ENCODE measurements around the gene ACTRT2.
A peak's percentile ranks its signal among the peaks of the same experiment; 100 is the strongest.

ACTRT2 gene

DNA sequence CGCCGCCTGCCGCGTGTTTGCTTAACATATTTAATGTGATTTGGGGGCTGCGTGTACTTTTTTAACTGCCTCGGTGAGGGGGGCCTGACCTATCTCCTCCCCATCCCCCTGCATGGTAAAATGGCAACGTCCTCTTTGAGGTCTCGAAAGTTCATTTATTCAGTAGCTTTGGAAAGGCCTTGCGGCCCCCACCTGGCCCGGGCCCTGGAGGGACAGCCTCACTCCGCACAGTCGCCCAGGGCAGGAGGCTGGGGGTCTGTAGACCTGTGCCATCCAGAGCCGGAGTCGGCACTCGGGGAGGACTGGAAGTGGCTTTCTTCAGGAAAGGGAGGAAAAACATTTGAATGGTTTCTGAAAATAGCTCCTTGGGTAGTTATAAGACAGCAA, 38.0 kb upstream of the ACTRT2 start:
- no peak for DNase-seq

DNA sequence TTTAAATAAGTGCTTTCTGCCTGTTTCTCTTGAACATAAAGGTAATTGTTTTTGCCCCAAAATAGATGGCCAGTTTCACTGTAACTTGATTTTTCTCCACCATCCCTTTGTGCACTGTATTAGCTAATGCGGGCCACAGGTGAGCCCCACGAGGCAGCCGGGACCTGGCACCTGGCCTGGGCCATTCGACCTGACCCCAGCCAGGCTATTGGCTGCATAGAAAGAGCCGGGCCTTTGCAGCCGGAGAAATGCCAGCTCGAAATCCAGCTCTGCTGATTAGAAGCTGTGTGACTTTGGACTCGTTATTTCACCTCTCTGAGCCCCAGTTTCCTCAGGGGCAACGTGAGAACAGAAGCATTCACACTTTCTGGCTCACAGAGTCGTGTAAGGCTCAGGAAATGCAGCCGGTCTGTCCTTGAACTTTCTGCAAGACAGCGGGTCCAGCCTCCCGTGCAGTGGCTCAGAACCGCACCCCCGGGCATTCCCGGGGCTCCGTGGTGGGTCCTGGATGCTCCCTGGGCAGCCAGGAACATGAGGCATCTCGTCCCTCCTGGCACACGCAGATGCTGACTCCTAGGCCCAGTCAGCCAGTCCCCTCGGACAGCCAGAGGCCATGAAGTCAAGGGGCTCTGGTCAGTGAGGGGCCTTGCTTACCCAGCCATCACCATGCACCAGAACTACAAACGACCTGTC, 37.4 kb upstream of the ACTRT2 start:
- no peak for DNase-seq

- DNase-seq: peak in 2 of 58 donors; percentile 39 to 51
These were observed 36.7 kb upstream of the ACTRT2 start for GRCh38 chr1:2984399-2985061.

- DNase-seq: peak in 29 of 58 donors; percentile 15 to 78 (median 44)
These were observed 36.2 kb upstream of the ACTRT2 start for GRCh38 chr1:2985067-2985561.

DNA sequence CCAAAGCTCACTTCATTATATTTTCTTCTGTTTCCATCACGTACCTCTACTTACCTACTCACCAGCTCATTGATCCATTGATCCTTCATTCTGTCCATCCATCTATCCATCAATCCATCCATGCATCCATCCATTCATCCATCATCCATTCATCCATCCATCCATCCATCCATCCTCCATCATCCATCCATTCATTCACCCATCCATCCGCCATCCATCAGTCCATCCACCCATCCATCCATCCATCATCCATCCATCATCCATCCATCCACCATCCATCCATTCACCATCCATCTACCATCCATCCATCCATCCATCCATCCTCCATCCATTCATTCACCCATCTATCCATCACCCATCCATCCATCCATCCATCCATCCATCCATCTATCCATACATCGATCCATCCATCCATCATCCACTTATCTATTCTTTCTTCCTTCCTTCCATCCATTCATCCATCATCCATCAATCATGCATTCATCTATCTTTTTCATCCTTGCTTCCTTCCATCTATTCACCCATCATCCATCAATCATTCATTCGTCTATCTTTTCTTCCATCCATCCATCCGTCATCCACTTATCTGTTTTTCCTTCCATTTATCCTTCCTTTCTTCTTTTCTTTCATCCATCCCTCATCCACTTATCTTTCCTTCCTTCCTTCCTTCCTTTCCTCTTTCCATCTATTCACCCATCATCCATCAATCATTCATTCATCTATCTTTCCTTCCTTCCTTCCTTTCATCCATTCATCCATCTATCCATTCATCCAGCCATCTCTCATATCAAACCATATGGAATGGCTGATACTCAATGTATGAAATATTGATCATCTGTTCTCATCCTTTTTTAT, 35.3 kb upstream of the ACTRT2 start:
- no peak for DNase-seq

DNA sequence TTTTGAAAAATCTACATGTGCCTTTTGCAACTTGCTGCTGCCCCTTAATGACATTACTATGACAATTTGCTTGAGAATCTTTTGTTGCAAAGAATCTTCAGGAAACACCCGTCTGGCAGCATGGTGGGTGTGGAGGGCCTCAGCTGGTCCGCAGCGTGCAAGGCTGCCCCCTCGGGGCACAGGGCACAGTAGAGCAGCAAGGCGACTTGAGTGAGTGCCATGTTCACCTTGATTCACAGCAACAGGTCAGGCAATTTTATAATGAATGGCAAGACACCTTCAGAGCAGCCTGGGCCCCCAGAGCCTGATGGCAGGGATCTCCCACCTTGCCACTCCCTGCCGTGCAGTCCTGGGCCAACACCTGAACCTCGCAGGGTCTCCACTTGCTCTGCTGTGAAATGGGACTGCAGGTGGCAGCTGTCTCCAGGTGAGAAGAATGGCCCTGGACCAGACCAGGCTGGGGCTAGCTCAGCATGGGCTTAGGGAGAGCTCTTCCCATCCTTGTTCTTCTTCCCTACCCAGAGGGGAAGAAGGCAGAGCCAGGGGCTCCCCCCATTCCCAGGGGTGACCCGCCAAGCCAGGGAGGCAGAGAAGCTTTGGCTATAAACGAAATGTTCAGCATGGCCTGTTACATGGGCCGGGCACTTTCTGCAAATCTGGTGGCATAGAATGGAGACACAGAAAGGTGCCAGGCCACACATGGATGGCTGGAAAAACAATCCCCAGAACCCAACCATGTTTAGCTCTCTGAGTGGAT, 34.5 kb upstream of the ACTRT2 start:
- no peak for DNase-seq

- peak in 5 of 58 donors; percentile 32 to 37 (median 35) for DNase-seq
These were observed 33.5 kb upstream of the ACTRT2 start for GRCh38 chr1:2987773-2988172.

GRCh38 chr1:2988256-2988655, 33.0 kb upstream of the ACTRT2 start:
- peak in 15 of 58 donors; percentile 25 to 67 (median 46) for DNase-seq

DNA sequence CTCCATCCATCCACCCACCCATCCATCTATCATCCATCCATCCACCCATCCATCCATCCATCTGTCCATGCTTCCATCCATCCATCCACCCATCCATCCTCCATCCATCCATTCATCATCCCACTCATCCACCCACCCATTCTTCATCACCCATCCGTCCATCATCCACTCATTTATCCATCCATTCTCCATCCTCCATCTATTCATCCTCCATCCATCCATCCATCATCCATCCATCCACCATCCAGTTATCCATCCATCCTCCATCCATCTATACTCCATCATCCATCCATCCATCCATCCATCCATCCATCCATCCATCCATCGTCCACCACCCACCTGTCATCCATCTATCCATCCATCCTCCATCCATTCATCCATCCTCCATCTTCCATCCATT, 32.1 kb upstream of the ACTRT2 start:
- no peak for DNase-seq

DNA sequence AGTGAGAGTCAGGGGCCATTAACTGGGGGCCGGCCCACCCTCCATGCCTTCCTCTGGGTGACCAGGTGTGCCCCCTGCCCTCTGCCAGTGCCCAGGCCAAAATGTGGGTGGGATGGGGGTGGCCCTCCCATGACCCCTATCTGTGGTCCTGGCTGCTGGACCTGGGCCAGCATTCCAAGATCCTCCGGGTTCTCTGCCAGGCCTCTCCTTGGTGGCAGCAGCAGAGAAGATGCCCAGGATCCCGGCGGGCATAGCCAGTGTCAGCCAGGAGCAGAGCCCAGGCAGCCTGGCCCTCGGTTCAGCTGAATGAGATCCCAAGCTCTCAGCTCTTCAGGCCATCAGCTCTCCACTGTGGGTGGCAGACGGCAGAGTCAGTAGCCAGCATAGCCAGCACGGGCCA, 31.3 kb upstream of the ACTRT2 start:
- DNase-seq: no peak

GRCh38 chr1:2990376-2991115, 30.7 kb upstream of the ACTRT2 start:
- DNase-seq: no peak

- DNase-seq: no peak
These were observed 29.3 kb upstream of the ACTRT2 start for GRCh38 chr1:2991753-2992495.

DNA sequence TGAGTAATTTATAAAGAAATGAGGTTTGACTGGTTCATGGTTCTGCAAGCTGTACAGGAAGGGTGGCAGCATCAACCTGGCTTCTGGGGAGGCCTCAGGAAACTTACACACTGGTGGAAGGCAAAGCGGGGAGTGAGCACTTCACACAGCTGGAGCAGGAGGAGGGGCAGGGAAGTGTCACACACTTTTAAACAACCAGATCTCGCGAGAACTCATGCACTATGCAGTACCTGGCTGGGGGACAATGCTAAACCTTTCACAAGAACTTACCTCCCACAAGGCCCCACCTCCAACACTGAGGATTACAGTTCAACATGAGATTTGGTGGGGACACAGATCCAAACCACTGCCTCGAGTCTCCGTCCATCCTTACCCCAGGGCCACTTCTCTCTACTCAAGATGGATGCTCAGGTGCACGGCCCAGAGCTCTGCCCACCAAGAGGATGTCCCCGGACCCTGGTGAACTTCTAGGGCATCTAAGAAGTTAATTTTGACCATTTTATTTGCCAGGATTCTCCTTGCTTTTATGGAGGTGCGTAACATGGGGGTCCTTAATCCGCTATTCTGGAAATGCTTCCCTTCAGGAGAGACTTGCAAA, 22.7 kb upstream of the ACTRT2 start:
- DNase-seq: no peak

GRCh38 chr1:2999138-2999537, 22.1 kb upstream of the ACTRT2 start:
- no peak for DNase-seq

DNA sequence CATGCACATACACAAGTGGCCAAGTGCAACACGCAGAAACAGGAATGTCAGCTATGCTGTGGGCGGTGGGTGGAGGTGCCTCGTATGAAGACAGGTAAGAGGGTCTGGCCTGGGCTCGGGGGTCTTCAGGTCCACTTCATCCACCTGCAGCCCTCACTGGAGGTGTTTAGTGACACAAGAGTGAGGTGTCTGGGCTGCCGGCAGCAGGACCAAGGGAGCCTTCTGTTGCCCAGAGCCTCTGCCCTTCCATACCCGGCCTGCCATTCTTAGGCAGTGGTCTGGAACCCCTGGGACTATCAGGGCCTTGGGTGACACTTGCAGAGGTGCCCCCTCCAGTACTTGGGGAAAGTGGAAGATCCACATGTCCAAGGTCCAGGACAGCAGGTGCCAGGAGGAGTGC, 21.7 kb upstream of the ACTRT2 start:
- DNase-seq: no peak

GRCh38 chr1:3000214-3000613, 21.1 kb upstream of the ACTRT2 start:
- DNase-seq: no peak

DNA sequence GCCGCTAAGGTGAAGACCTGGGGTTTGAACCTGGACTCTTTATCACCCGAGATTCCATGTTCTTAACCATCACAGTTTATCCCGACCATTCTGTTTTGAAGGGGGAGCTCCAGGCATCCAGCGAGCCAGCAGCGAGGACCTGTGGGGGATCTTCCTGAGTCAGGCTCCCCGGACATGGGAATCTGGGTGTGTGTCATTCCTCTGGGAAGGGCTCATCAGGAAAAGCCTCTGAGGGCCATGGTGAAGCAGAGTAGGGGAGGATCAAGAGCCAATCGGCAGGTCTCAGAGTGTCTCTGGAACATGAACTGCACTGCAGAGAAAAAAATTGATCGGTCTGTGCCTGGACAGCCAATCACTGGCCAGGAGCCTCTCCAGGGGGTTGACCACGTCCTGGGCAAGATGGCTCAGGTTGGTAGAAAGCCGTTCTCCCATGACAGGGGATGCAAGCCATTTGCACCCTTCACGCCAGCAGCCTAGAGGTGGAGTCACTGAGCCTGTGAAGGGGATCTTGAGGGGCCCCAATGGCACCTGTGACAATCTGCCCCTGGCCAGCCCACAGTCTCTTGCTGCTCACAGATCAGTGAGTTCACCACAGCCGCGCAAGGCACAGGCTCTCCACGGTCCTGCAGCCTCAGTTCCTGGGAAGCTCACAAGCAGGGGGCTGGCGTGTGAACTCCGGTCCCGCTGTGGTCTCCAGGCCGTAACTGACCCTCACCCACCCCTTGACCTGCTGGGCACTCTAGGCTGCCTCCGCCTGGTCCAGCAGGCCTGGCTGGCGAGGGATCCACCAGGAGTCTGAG, 20.4 kb upstream of the ACTRT2 start:
- DNase-seq: no peak
